IMR-90 (cell line): ENCODE data around the gene NOXRED1. TPM values are rescaled to one million over a fixed set of nuclear protein-coding genes. Genes with fewer than 3 reads are reported as not detected.

Experiments used
- ATAC-seq: fragments of 200-7000 bp; cut with Tn5 transposase; 2 replicates; pipeline ENCODE4 v1.9.1; 2020; ENCODE audit warnings: low read depth, mild to moderate bottlenecking, moderate library complexity
- BruUV-seq: library from RNA; stranded (reverse); fragments of 400-500 nt; replicated peaks from 2 replicates; lab custom pipeline; 2021; lab: Mats Ljungman, UMichigan
- CTCF ChIA-PET: fragments of 300-600 bp; formaldehyde crosslinking; extraction: SDS; loops from one replicate; lab custom pipeline; 2021; ENCODE audit warnings: antibody characterized with exemption; lab: Yijun Ruan, JAX
- POLR2A ChIA-PET: fragments of 300-600 bp; sonication (Branson Sonifier 250); formaldehyde crosslinking; loops from one replicate; lab custom pipeline; 2022; ENCODE audit warnings: antibody characterized with exemption; ENCODE audit not compliant: unreplicated experiment; lab: Charles Lee
- DNase-seq: peaks from one replicate; pipeline ENCODE4 v3.0.0; 2013
- H2AFZ ChIP-seq: replicated peaks from 2 replicates; pipeline ENCODE3; 2013; ENCODE audit warnings: low read length, mild to moderate bottlenecking; ENCODE audit not compliant: poor library complexity
- H2AK5ac ChIP-seq: 2 replicates; pipeline ENCODE4 v1.6.1; 2013; ENCODE audit warnings: low read depth, low read length, inconsistent platforms
- H2AK9ac ChIP-seq: replicated peaks from 2 replicates; pipeline ENCODE3; 2013; ENCODE audit warnings: mild to moderate bottlenecking, low read depth, low read length, moderate library complexity; ENCODE audit not compliant: poor library complexity
- H2BK120ac ChIP-seq: 2 replicates; pipeline ENCODE4 v1.6.1; 2013; ENCODE audit warnings: low read depth, low read length, inconsistent platforms
- H2BK15ac ChIP-seq: 3 replicates; pipeline ENCODE4 v1.6.1; 2013; ENCODE audit warnings: low read depth, low read length, inconsistent platforms
- H2BK20ac ChIP-seq: 2 replicates; pipeline ENCODE4 v1.6.1; 2013; ENCODE audit warnings: low read depth, mild to moderate bottlenecking, inconsistent platforms, low read length, moderate library complexity
- H2BK5ac ChIP-seq: 2 replicates; pipeline ENCODE4 v1.6.1; 2013; ENCODE audit warnings: mild to moderate bottlenecking, low read depth, low read length, inconsistent platforms; ENCODE audit not compliant: poor library complexity, severe bottlenecking
- H3K14ac ChIP-seq: replicated peaks from 2 replicates; pipeline ENCODE4 v1.6.1; 2013; ENCODE audit warnings: low read depth, low read length, inconsistent platforms
- H3K18ac ChIP-seq: 2 replicates; pipeline ENCODE4 v1.6.1; 2013; ENCODE audit warnings: low read depth, low read length, control low read depth
- H3K23ac ChIP-seq: 2 replicates; pipeline ENCODE4 v1.6.1; 2013; ENCODE audit warnings: low read depth, low read length, inconsistent platforms
- H3K27ac ChIP-seq: 2 replicates; pipeline ENCODE4 v1.5.1; 2013; ENCODE audit warnings: mild to moderate bottlenecking, control low read depth, low read length; ENCODE audit not compliant: insufficient read depth
- H3K27me3 ChIP-seq: 2 replicates; pipeline ENCODE4 v1.6.1; 2013; ENCODE audit warnings: low read length; ENCODE audit not compliant: control insufficient read depth, insufficient read depth
- H3K36me3 ChIP-seq: 2 replicates; pipeline ENCODE4 v1.6.1; 2013; ENCODE audit warnings: low read length, mixed read lengths; ENCODE audit not compliant: control insufficient read depth, insufficient read depth
- H3K4ac ChIP-seq: 2 replicates; pipeline ENCODE4 v1.6.1; 2013; ENCODE audit warnings: low read depth, low read length, inconsistent platforms
- H3K4me1 ChIP-seq: 2 replicates; pipeline ENCODE4 v1.6.1; 2013; ENCODE audit warnings: low read length, mixed read lengths; ENCODE audit not compliant: control insufficient read depth, insufficient read depth
- H3K4me2 ChIP-seq: 2 replicates; pipeline ENCODE4 v1.6.1; 2013; ENCODE audit warnings: low read depth, mild to moderate bottlenecking, control low read depth, low read length, moderate library complexity
- H3K4me3 ChIP-seq: 2 replicates; pipeline ENCODE4 v1.5.1; 2013; ENCODE audit warnings: low read depth, mild to moderate bottlenecking, control low read depth, low read length, moderate library complexity; ENCODE audit not compliant: insufficient read depth
- H3K56ac ChIP-seq: 2 replicates; pipeline ENCODE4 v1.6.1; 2013; ENCODE audit warnings: low read length, inconsistent platforms; ENCODE audit not compliant: insufficient read depth; ENCODE audit errors: extremely low read depth
- H3K79me1 ChIP-seq, 2 experiments: 2 replicates each; pipeline ENCODE4 v1.6.1; 2013; ENCODE audit warnings: low read length in 2 of 2, inconsistent platforms in 1 of 2, low read depth in 1 of 2
- H3K9ac ChIP-seq: 2 replicates; pipeline ENCODE4 v1.6.1; 2013; ENCODE audit warnings: low read depth, low read length, control low read depth
- H3K9me1 ChIP-seq: 2 replicates; pipeline ENCODE4 v1.6.1; 2013; ENCODE audit warnings: low read length, inconsistent platforms; ENCODE audit not compliant: insufficient read depth
- H3K9me3 ChIP-seq: 2 replicates; pipeline ENCODE4 v1.6.1; 2013; ENCODE audit warnings: low read length; ENCODE audit not compliant: control insufficient read depth, insufficient read depth
- H4K20me1 ChIP-seq: 2 replicates; pipeline ENCODE4 v1.6.1; 2013; ENCODE audit warnings: low read length, inconsistent platforms; ENCODE audit not compliant: insufficient read depth
- H4K5ac ChIP-seq: 2 replicates; pipeline ENCODE4 v1.6.1; 2013; ENCODE audit warnings: mild to moderate bottlenecking, low read depth, low read length, control low read depth
- H4K8ac ChIP-seq, 2 experiments: 2 replicates each; pipeline ENCODE4 v1.6.1; 2013; ENCODE audit warnings: low read depth in 2 of 2, low read length in 2 of 2, control low read depth in 1 of 2, inconsistent platforms in 1 of 2
- H4K91ac ChIP-seq: 2 replicates; pipeline ENCODE4 v1.6.1; 2013; ENCODE audit warnings: low read depth, low read length, inconsistent platforms; ENCODE audit not compliant: insufficient read depth
- BHLHE40 ChIP-seq: fragments of 150-350 bp; IDR thresholded peaks from 2 replicates; pipeline ENCODE4 v1.6.1; 2016; ENCODE audit warnings: mild to moderate bottlenecking, low read depth, low read length
- CHD1 ChIP-seq: IDR thresholded peaks from 2 replicates; pipeline ENCODE4 v1.6.1; 2012; ENCODE audit warnings: low read depth, low read length, improper control_type of control experiment
- MAFK ChIP-seq: IDR thresholded peaks from 2 replicates; pipeline ENCODE4 v1.6.1; 2012; ENCODE audit warnings: low read depth, low read length, improper control_type of control experiment
- MAZ ChIP-seq: IDR thresholded peaks from 2 replicates; pipeline ENCODE4 v1.6.1; 2012; ENCODE audit warnings: low read depth, mild to moderate bottlenecking, low read length, improper control_type of control experiment, moderate library complexity, borderline replicate concordance
- MXI1 ChIP-seq: IDR thresholded peaks from 2 replicates; pipeline ENCODE4 v1.6.1; 2012; ENCODE audit warnings: low read depth, mild to moderate bottlenecking, low read length, moderate library complexity, borderline replicate concordance
- NFE2L2 ChIP-seq: fragments of 150-350 bp; IDR thresholded peaks from 2 replicates; pipeline ENCODE4 v1.6.1; 2016; ENCODE audit warnings: low read depth, mild to moderate bottlenecking, low read length
- RCOR1 ChIP-seq: IDR thresholded peaks from 2 replicates; pipeline ENCODE4 v1.6.1; 2012; ENCODE audit warnings: mild to moderate bottlenecking, low read length, improper control_type of control experiment; ENCODE audit not compliant: insufficient replicate concordance
- RFX5 ChIP-seq: IDR thresholded peaks from 2 replicates; pipeline ENCODE4 v1.8.0; 2012; ENCODE audit warnings: low read depth, mild to moderate bottlenecking, low read length, moderate library complexity
- SMC3 ChIP-seq: fragments of 150-350 bp; IDR thresholded peaks from 2 replicates; pipeline ENCODE4 v1.6.1; 2016; ENCODE audit warnings: low read depth, mild to moderate bottlenecking, antibody characterized with exemption, low read length, moderate library complexity
- WGBS, 2 experiments: methylation state at CpG; one replicate each; pipeline versions ENCODE4 v1.1.5 to v1.1.7; 2013; ENCODE audit warnings: missing lambda C conversion rate in 2 of 2; ENCODE audit not compliant: insufficient read length in 1 of 2; ENCODE audit errors: extremely low coverage in 2 of 2; 5-methylcytosine and 5-hydroxymethylcytosine counted together
- dilution Hi-C: fragments of 300-500 bp; cut with HindIII; formaldehyde crosslinking; loops from one replicate; pipeline ENCODE4 v1.14.3; 2018; ENCODE audit warnings: low sequenced_read_pairs; ENCODE audit not compliant: unreplicated experiment
- in situ Hi-C: fragments of 300-500 bp; cut with MboI; formaldehyde crosslinking; loops from 3 replicates; pipeline ENCODE4 v1.14.3; 2019; ENCODE audit warnings: low sequenced_read_pairs, inconsistent platforms, mixed read lengths
- intact Hi-C: fragments of 100-400 bp; cut with micrococcal nuclease; formaldehyde crosslinking; loops from 2 replicates; pipeline ENCODE4 v1.10.0; 2022
- polyA plus RNA-seq, 3 experiments: library from polyadenylated mRNA; depleted of rRNA; stranded (reverse); fragments of >200 nt; gene quantifications; 2 replicates each; pipeline ENCODE4 v1.2.3, GENCODE V29; 2012; ENCODE audit warnings: low replicate concordance in 1 of 3
- total RNA-seq: library from RNA; depleted of rRNA; stranded (reverse); fragments of >200 nt; gene quantifications from 2 replicates; pipeline ENCODE4 v1.2.3, GENCODE V29; 2012

The NOXRED1 gene
- total and polyA plus RNA-seq, 2 of the 4 experiments (the other 2 are of a cell fraction), result under 0.01 to 0.14 TPM

GRCh38 chr14:77406086-77406485 is 17.2 kb downstream of the NOXRED1 start:
- H3K14ac ChIP-seq, result no peak overlapping the region
- no peak overlapping the region for H2BK5ac ChIP-seq
- no peak overlapping the region for H2BK15ac ChIP-seq
- H3K56ac ChIP-seq, result no peak overlapping the region
- H3K4me3 ChIP-seq, result no peak overlapping the region
- H3K36me3 ChIP-seq, result no peaks in the 10 kb centered on the region
- no peak overlapping the region for H3K4me2 ChIP-seq
- POLR2A ChIA-PET, result no interaction called here
- WGBS, 2 experiments, result no CpG with 5 or more reads among the region's 3 CpGs
- no peak overlapping the region for H2AK5ac ChIP-seq
- H3K4ac ChIP-seq, result no peak overlapping the region
- H2AFZ ChIP-seq, result no peak overlapping the region
- BruUV-seq, result no TSS peak
- CTCF ChIA-PET, result interaction anchor here (0.5 kb wide), 1 partner anchor 17 kb away, joined by 6 read pairs; no protein-coding TSS in a partner anchor
- no peak overlapping the region for H3K9ac ChIP-seq
- in situ Hi-C loops, result no loop called here
- no peak for DNase-seq
- H2BK20ac ChIP-seq, result no peak overlapping the region
- no peak overlapping the region for H3K23ac ChIP-seq
- dilution Hi-C loops, result no loop called here
- no peaks in the 10 kb centered on the region for H3K9me3 ChIP-seq
- TF ChIP-seq MAFK (no peak), BHLHE40 (no peak), MAZ (no peak), MXI1 (no peak), NFE2L2 (no peak), RFX5 (no peak), RCOR1 (no peak), SMC3 (no peak), CHD1 (no peak)
- H2BK120ac ChIP-seq, result no peak overlapping the region
- no peak overlapping the region for H3K18ac ChIP-seq
- no peak overlapping the region for H4K5ac ChIP-seq
- H4K20me1 ChIP-seq, result no peaks in the 10 kb centered on the region
- no peak overlapping the region for H3K27ac ChIP-seq
- H4K8ac ChIP-seq, result no peak overlapping the region
- no peaks in the 10 kb centered on the region for H3K4me1 ChIP-seq
- H4K91ac ChIP-seq, result no peak overlapping the region
- intact Hi-C loops, result no loop called here
- H3K79me1 ChIP-seq, result no peaks in the 10 kb centered on the region
- no peak for ATAC-seq
- peaks cover 10% of the 10 kb centered on the region for H3K27me3 ChIP-seq
- H3K9me1 ChIP-seq, result no peaks in the 10 kb centered on the region
- no peak overlapping the region for H2AK9ac ChIP-seq
